HL-60/S4 (cell line): Measurements from ENCODE around the gene PACSIN2.

Experiments used
- in situ Hi-C: fragments of 300-500 bp; cut with MboI; formaldehyde crosslinking; loops from 2 replicates; pipeline ENCODE4 v1.14.3; 2022; ENCODE audit warnings: low sequenced_read_pairs

The PACSIN2 gene

DNA sequence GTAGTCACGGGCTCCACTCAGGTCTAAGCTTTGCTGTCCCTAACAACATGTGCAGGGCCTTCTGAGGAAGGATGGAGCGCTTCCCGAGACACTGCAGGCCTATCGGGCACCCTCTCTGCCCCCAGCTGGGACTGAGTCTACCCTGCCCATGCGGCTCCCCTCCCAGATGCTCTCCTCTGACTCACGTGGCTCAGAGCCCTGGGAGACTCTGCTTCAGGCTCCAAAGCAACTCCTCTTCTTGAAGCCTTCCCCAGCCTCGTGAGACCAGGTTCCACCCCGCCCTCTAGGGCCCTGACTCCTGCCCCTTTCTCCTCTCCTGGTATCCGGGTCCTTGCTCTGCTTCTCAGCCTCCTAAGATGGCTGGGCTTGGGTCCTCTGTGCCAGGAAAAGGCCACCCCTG is 129.5 kb downstream of the PACSIN2 start:
- in situ Hi-C loops, result no loop called here

- in situ Hi-C loops, result no loop called here
Measured at GRCh38 chr22:42884616-42885375, 130.2 kb downstream of the PACSIN2 start.

GRCh38 chr22:42883970-42884369 is 131.0 kb downstream of the PACSIN2 start:
- in situ Hi-C loops, result no loop called here

DNA sequence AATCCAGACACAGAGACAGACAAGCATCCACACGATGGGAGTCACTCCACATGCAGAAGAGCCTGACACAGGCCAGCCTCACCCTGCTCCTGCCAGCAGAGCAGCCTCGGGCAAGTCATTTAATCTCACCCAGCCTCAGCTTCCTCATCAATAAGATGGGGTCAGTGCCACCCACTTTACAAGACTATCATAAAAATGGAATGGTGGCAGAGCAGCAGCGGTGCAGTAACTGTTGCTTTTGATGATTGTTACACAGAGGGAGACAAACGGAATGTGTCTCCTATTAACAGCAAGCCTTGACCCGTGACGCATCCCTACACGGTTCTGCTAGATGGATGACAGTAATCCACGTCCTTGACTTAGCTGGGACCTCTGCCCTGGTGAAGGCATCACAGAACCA is 131.8 kb downstream of the PACSIN2 start:
- in situ Hi-C loops, result no loop called here

DNA sequence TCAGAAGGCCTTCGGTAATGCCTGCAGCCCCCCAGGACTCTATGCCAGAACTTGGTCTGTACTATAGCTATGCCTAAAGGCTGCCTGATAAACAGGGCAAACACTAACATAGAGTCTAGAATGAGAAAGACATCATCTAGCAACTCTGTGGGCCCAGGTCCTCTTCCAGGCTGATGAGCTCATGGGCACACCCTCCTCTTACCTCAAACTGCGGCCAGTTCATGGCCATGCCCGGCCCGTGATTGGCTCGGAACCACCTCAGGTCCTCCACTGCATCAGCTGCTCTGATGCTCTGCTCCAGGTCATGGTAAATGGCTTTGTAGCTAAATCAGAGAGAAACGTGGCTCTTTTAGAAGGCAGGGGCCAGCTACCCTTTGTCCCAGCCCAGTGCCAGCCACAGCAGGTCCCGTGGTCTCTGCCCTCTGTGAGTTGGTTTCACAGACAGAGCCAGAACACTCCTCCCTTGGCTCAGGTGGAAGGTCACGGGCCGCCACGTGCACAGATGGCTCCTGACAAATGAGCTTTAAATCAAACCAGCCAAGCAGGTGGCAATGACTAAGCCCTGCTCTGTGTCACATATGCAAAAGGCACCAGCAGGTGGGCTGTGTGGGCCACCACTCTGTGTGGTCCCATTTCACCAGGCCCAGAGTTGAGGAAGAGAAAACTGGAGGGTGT is 132.8 kb downstream of the PACSIN2 start:
- in situ Hi-C loops, result no loop called here

- in situ Hi-C loops, result no loop called here
Measured at GRCh38 chr22:42881298-42881697, 133.7 kb downstream of the PACSIN2 start.

DNA sequence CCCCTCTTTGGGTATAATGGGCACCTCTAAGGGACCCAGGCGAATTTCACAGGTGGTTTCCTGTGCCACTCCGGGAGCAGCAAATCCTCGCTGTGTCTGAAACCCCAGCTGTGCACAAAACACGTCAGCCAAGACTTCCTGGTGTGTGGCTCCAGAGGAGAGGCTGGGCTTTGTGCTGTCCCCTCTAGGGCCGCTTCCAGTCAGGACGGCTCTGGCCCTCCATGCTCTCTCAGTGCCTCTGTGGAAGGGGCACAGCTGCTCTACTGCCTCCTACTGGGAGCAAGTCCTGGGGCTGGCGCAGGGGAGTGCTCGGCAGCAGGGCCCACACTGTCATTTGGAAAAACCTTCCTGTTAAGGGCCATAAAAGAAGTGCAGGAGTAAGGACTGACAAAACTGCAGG is 134.1 kb downstream of the PACSIN2 start:
- in situ Hi-C loops, result no loop called here

GRCh38 chr22:42879371-42880021 is 135.5 kb downstream of the PACSIN2 start:
- in situ Hi-C loops, result no loop called here

- in situ Hi-C loops, result no loop called here
Measured at GRCh38 chr22:42878561-42879305, 136.2 kb downstream of the PACSIN2 start.

- in situ Hi-C loops, result no loop called here
Measured at GRCh38 chr22:42877597-42878340, 137.2 kb downstream of the PACSIN2 start.

DNA sequence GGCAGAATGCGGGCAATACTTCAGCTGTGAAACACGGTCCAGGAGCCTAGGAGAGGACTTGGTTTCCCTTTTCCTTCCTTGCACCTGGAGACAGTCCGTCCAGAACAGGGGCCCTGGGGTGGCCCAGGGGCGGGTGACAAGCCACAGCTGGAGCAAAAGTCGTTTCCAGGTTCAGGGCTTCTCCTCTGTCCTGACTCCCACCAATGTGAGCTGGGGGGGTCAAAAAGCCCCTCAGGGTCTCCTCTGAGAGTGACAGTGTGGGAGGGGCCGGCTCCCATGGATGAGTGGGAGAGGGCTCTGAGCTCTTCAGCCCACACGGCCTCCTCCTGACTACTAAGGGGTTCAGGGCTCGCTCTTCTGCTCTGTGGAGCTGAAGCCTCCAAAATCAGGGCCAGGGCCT is 137.8 kb downstream of the PACSIN2 start:
- in situ Hi-C loops, result no loop called here

- in situ Hi-C loops, result no loop called here
Measured at GRCh38 chr22:42876041-42876440, 138.9 kb downstream of the PACSIN2 start.

DNA sequence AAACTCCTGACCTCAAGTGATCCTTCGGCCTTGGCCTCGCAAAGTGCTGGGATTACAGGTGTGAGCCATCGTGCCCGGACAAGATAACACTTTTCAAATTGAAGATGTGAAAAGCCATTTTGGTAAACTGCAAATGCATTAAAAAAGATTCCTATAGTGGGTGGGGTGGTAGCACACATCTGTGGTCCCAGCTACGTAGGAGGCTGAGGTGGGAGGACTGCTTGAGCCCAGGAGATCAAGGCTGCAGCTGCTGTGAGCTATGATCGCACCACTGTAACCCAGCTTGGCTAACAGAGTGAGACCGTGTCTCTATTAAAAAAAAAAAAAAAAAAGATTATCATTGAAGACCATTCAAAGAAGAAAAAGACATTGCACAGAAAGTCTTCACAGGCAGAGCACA is 140.9 kb downstream of the PACSIN2 start:
- in situ Hi-C loops, result no loop called here

DNA sequence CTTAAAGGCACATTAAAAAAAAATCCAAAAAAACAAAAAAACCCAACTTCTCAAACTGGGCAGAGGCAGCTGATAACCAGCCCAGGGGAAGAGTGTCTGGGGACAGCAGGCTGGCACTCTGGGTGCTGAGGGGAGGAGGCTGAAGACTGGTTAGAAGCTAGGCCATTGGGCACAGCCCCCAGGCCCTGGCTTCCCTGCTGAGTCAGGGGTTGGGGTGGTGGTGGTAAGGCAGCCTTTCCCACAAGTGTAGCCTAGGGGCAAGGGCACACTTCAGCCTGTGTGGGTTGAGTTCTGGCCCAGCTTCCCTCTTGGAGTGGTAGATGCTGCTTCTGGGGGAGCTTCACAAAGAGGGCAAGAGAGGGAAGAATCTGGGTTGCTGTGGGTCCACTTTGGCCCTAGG is 141.6 kb downstream of the PACSIN2 start:
- in situ Hi-C loops, result no loop called here

- in situ Hi-C loops, result no loop called here
Measured at GRCh38 chr22:42872821-42873220, 142.1 kb downstream of the PACSIN2 start.

- in situ Hi-C loops, result no loop called here
Measured at GRCh38 chr22:42871146-42872050, 143.6 kb downstream of the PACSIN2 start.

DNA sequence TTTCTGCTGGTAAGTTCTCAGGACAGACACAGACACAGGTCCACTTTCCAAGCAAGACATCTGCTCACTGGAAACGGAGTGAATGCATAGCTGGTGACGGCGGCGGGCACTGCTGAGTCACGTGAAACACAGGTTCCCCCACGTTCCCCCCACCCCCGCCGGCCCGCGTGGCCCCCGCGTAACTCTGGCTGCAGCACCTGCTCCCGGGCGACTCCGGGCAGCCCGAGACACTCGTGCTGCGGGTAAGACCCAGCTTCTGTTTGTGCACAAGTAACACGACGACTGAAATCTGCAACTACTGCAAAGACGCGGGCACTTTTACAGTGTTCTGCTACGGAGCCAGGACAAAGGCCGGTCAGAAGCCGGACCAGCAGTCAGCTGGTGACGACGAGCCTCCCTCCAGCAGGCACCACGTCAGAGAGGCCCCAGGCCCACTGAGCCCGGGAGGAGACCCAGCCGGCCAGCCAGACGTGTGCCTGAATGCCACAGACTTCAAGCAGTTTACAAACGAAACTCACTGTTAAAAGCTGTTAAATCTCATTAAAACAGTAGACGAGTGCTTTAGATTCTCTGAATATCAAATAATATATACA is 145.0 kb downstream of the PACSIN2 start:
- in situ Hi-C loops, result no loop called here

GRCh38 chr22:42869463-42869862 is 145.5 kb downstream of the PACSIN2 start:
- in situ Hi-C loops, result no loop called here

GRCh38 chr22:42868751-42869251 is 146.1 kb downstream of the PACSIN2 start:
- in situ Hi-C loops, result no loop called here
